ENCODE data around the gene DNAH14.

Gene DNAH14

GRCh38 chr1:224898937-224899336 lies 30.5 kb upstream of the DNAH14 start:
- Histone ChIP-seq H3K4me3 (ENCODE audit: low read length) (no peak overlapping the region), H3K4me1 (ENCODE audit: low read length) (no peaks in the 10 kb centered on the region), H4K20me1 (ENCODE audit: insufficient read depth, low read length) (no peaks in the 10 kb centered on the region), H3K36me3 (replicated peaks; ENCODE audit: insufficient read depth, low read length) (no peaks in the 10 kb centered on the region), H2AFZ (ENCODE audit: low read length) (no peak overlapping the region), H3F3A (ENCODE audit: insufficient read depth, low read length) (no peaks in the 10 kb centered on the region), H3K9me3 (replicated peaks; ENCODE audit: insufficient read depth, low read length) (no peaks in the 10 kb centered on the region), H3K9ac (ENCODE audit: low read length) (no peak overlapping the region), H3K9me2 (replicated peaks; ENCODE audit: insufficient read depth, low read length) (no peaks in the 10 kb centered on the region), H3K27me3 (replicated peaks; ENCODE audit: insufficient read depth, low read length) (no peaks in the 10 kb centered on the region), H3K4me2 (ENCODE audit: low read depth, low read length) (no peak overlapping the region), H3K79me2 (ENCODE audit: low read length) (no peaks in the 10 kb centered on the region), H3K27ac (ENCODE audit: low read length) (no peak overlapping the region)
- no peak for DNase-seq
- TF ChIP-seq CTCF (IDR thresholded peaks at IDR 0.05; ENCODE audit: low read length): no peak
- TF ChIP-seq EZH2phosphoT487 (IDR thresholded peaks at IDR 0.05; ENCODE audit: low read length): no peak
- TF ChIP-seq EZH2 (optimal IDR thresholded peaks at IDR 0.05; ENCODE audit: low read depth, low read length): no peak

- H4K20me1 ChIP-seq (ENCODE audit: insufficient read depth, low read length): no peaks in the 10 kb centered on the region
- H3K36me3 ChIP-seq (replicated peaks; ENCODE audit: insufficient read depth, low read length): no peaks in the 10 kb centered on the region
- no peak overlapping the region for H3K4me2 ChIP-seq (ENCODE audit: low read depth, low read length)
- H3F3A ChIP-seq (ENCODE audit: insufficient read depth, low read length): no peaks in the 10 kb centered on the region
- H3K4me1 ChIP-seq (ENCODE audit: low read length): no peaks in the 10 kb centered on the region
- no peak overlapping the region for H3K4me3 ChIP-seq (ENCODE audit: low read length)
- no peak overlapping the region for H3K9ac ChIP-seq (ENCODE audit: low read length)
- TF ChIP-seq CTCF (IDR thresholded peaks at IDR 0.05; ENCODE audit: low read length): no peak
- no peak for TF ChIP-seq EZH2 (optimal IDR thresholded peaks at IDR 0.05; ENCODE audit: low read depth, low read length)
- TF ChIP-seq EZH2phosphoT487 (IDR thresholded peaks at IDR 0.05; ENCODE audit: low read length): no peak
- no peaks in the 10 kb centered on the region for H3K9me3 ChIP-seq (replicated peaks; ENCODE audit: insufficient read depth, low read length)
- no peak for DNase-seq
- no peaks in the 10 kb centered on the region for H3K9me2 ChIP-seq (replicated peaks; ENCODE audit: insufficient read depth, low read length)
- H2AFZ ChIP-seq (ENCODE audit: low read length): no peak overlapping the region
- no peaks in the 10 kb centered on the region for H3K27me3 ChIP-seq (replicated peaks; ENCODE audit: insufficient read depth, low read length)
- H3K79me2 ChIP-seq (ENCODE audit: low read length): no peaks in the 10 kb centered on the region
- no peak overlapping the region for H3K27ac ChIP-seq (ENCODE audit: low read length)
These were observed 29.3 kb upstream of the DNAH14 start for GRCh38 chr1:224900062-224900630.

GRCh38 chr1:224901087-224901810 lies 28.2 kb upstream of the DNAH14 start:
- H3K9ac ChIP-seq (ENCODE audit: low read length): no peak overlapping the region
- no peaks in the 10 kb centered on the region for H3K79me2 ChIP-seq (ENCODE audit: low read length)
- H3K27ac ChIP-seq (ENCODE audit: low read length): no peak overlapping the region
- no peak overlapping the region for H3K4me2 ChIP-seq (ENCODE audit: low read depth, low read length)
- H3K36me3 ChIP-seq (replicated peaks; ENCODE audit: insufficient read depth, low read length): no peaks in the 10 kb centered on the region
- H4K20me1 ChIP-seq (ENCODE audit: insufficient read depth, low read length): no peaks in the 10 kb centered on the region
- H3K4me1 ChIP-seq (ENCODE audit: low read length): no peaks in the 10 kb centered on the region
- no peaks in the 10 kb centered on the region for H3K9me3 ChIP-seq (replicated peaks; ENCODE audit: insufficient read depth, low read length)
- H2AFZ ChIP-seq (ENCODE audit: low read length): no peak overlapping the region
- no peaks in the 10 kb centered on the region for H3F3A ChIP-seq (ENCODE audit: insufficient read depth, low read length)
- DNase-seq: no peak
- no peak overlapping the region for H3K4me3 ChIP-seq (ENCODE audit: low read length)
- H3K27me3 ChIP-seq (replicated peaks; ENCODE audit: insufficient read depth, low read length): no peaks in the 10 kb centered on the region
- TF ChIP-seq CTCF (IDR thresholded peaks at IDR 0.05; ENCODE audit: low read length): no peak
- TF ChIP-seq EZH2 (optimal IDR thresholded peaks at IDR 0.05; ENCODE audit: low read depth, low read length): no peak
- TF ChIP-seq EZH2phosphoT487 (IDR thresholded peaks at IDR 0.05; ENCODE audit: low read length): no peak
- H3K9me2 ChIP-seq (replicated peaks; ENCODE audit: insufficient read depth, low read length): no peaks in the 10 kb centered on the region

Data from MM.1S (cell line).